ENCODE measurements around the gene NUDT8. TPM values are rescaled to one million over a fixed set of nuclear protein-coding genes. Genes with fewer than 3 reads are reported as not detected.
A peak's percentile ranks its signal among the peaks of the same experiment; 100 is the strongest.

The NUDT8 gene
- total and polyA plus RNA-seq, 9 of the 15 experiments (the other 6 are each of a cell fraction or from before 2014, with no cell fraction given) = 0.23 to 27.8 (median 5.0) TPM

DNA sequence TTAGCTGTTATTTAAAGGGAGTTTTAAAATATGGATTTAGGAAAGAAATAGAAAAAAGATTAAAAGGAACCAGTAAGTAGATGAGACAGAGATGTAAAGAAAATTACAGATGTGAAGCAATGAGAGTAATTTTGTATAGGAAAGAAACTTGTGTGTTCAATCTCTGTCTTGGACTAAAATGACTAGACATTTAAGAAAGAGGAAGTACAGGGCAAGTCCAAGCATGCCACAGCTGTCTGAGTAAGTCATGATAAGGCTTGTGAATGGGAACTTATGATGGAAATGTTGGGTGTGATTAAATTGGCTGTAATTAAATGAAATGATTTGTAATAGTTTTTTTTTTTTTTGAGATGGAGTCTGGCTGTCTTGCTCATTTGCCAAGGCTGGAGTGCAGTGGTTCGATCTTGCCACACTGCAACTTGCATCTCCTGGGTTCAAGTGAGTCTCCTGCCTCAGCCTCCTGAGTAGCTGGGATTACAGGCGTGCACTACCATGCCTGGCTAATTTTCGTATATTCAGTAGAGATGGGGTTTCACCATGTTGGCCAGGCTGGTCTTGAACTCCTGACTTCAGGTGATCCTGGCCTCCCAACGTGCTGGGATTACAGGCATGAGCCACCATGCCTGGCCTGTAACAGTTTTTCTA, 26.7 kb upstream of the NUDT8 start (continued):
- TF ChIP-seq, protein P1, sequence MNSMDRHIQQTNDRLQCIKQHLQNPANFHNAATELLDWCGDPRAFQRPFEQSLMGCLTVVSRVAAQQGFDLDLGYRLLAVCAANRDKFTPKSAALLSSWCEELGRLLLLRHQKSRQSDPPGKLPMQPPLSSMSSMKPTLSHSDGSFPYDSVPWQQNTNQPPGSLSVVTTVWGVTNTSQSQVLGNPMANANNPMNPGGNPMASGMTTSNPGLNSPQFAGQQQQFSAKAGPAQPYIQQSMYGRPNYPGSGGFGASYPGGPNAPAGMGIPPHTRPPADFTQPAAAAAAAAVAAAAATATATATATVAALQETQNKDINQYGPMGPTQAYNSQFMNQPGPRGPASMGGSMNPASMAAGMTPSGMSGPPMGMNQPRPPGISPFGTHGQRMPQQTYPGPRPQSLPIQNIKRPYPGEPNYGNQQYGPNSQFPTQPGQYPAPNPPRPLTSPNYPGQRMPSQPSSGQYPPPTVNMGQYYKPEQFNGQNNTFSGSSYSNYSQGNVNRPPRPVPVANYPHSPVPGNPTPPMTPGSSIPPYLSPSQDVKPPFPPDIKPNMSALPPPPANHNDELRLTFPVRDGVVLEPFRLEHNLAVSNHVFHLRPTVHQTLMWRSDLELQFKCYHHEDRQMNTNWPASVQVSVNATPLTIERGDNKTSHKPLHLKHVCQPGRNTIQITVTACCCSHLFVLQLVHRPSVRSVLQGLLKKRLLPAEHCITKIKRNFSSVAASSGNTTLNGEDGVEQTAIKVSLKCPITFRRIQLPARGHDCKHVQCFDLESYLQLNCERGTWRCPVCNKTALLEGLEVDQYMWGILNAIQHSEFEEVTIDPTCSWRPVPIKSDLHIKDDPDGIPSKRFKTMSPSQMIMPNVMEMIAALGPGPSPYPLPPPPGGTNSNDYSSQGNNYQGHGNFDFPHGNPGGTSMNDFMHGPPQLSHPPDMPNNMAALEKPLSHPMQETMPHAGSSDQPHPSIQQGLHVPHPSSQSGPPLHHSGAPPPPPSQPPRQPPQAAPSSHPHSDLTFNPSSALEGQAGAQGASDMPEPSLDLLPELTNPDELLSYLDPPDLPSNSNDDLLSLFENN (IDR thresholded peaks at IDR 0.05; ENCODE audit: low read depth in 2 of 2, low read length in 2 of 2) = no peak
- TF ChIP-seq SETDB1 (IDR thresholded peaks at IDR 0.05; ENCODE audit: low read length) = no peak
- TF ChIP-seq, protein P2, sequence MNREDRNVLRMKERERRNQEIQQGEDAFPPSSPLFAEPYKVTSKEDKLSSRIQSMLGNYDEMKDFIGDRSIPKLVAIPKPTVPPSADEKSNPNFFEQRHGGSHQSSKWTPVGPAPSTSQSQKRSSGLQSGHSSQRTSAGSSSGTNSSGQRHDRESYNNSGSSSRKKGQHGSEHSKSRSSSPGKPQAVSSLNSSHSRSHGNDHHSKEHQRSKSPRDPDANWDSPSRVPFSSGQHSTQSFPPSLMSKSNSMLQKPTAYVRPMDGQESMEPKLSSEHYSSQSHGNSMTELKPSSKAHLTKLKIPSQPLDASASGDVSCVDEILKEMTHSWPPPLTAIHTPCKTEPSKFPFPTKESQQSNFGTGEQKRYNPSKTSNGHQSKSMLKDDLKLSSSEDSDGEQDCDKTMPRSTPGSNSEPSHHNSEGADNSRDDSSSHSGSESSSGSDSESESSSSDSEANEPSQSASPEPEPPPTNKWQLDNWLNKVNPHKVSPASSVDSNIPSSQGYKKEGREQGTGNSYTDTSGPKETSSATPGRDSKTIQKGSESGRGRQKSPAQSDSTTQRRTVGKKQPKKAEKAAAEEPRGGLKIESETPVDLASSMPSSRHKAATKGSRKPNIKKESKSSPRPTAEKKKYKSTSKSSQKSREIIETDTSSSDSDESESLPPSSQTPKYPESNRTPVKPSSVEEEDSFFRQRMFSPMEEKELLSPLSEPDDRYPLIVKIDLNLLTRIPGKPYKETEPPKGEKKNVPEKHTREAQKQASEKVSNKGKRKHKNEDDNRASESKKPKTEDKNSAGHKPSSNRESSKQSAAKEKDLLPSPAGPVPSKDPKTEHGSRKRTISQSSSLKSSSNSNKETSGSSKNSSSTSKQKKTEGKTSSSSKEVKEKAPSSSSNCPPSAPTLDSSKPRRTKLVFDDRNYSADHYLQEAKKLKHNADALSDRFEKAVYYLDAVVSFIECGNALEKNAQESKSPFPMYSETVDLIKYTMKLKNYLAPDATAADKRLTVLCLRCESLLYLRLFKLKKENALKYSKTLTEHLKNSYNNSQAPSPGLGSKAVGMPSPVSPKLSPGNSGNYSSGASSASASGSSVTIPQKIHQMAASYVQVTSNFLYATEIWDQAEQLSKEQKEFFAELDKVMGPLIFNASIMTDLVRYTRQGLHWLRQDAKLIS (CRISPR knock-in tag; IDR thresholded peaks at IDR 0.05) = no peak
- TF ChIP-seq ZNF12 (CRISPR knock-in tag; IDR thresholded peaks at IDR 0.05) = no peak
- peak; percentile 64 for TF ChIP-seq SMAD4 (CRISPR knock-in tag; conservative IDR thresholded peaks at IDR 0.05)
- TF ChIP-seq, protein P3, sequence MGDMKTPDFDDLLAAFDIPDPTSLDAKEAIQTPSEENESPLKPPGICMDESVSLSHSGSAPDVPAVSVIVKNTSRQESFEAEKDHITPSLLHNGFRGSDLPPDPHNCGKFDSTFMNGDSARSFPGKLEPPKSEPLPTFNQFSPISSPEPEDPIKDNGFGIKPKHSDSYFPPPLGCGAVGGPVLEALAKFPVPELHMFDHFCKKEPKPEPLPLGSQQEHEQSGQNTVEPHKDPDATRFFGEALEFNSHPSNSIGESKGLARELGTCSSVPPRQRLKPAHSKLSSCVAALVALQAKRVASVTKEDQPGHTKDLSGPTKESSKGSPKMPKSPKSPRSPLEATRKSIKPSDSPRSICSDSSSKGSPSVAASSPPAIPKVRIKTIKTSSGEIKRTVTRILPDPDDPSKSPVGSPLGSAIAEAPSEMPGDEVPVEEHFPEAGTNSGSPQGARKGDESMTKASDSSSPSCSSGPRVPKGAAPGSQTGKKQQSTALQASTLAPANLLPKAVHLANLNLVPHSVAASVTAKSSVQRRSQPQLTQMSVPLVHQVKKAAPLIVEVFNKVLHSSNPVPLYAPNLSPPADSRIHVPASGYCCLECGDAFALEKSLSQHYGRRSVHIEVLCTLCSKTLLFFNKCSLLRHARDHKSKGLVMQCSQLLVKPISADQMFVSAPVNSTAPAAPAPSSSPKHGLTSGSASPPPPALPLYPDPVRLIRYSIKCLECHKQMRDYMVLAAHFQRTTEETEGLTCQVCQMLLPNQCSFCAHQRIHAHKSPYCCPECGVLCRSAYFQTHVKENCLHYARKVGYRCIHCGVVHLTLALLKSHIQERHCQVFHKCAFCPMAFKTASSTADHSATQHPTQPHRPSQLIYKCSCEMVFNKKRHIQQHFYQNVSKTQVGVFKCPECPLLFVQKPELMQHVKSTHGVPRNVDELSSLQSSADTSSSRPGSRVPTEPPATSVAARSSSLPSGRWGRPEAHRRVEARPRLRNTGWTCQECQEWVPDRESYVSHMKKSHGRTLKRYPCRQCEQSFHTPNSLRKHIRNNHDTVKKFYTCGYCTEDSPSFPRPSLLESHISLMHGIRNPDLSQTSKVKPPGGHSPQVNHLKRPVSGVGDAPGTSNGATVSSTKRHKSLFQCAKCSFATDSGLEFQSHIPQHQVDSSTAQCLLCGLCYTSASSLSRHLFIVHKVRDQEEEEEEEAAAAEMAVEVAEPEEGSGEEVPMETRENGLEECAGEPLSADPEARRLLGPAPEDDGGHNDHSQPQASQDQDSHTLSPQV (IDR thresholded peaks at IDR 0.05) = no peak
- TF ChIP-seq BMI1 (IDR thresholded peaks at IDR 0.05; ENCODE audit: low read length) = no peak
- TF ChIP-seq ESRRA (IDR thresholded peaks at IDR 0.05; ENCODE audit: borderline replicate concordance, low read depth) = no peak
- TF ChIP-seq PTTG1 (tag; IDR thresholded peaks at IDR 0.05; ENCODE audit: low read depth) = no peak
- TF ChIP-seq, protein P4, sequence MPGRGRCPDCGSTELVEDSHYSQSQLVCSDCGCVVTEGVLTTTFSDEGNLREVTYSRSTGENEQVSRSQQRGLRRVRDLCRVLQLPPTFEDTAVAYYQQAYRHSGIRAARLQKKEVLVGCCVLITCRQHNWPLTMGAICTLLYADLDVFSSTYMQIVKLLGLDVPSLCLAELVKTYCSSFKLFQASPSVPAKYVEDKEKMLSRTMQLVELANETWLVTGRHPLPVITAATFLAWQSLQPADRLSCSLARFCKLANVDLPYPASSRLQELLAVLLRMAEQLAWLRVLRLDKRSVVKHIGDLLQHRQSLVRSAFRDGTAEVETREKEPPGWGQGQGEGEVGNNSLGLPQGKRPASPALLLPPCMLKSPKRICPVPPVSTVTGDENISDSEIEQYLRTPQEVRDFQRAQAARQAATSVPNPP (IDR thresholded peaks at IDR 0.05; ENCODE audit: borderline replicate concordance, insufficient read depth, insufficient read length) = no peak
- TF ChIP-seq POLR2AphosphoS5 (IDR thresholded peaks at IDR 0.05; ENCODE audit: control insufficient read depth, insufficient read depth, low read depth, low read length) = no peak
- TF ChIP-seq SNIP1 (IDR thresholded peaks at IDR 0.05; ENCODE audit: low read depth) = no peak
- TF ChIP-seq SRSF9 (IDR thresholded peaks at IDR 0.05; ENCODE audit: borderline replicate concordance, low read depth, low read length) = no peak
- TF ChIP-seq FOXK1 (CRISPR knock-in tag; IDR thresholded peaks at IDR 0.05; ENCODE audit: borderline replicate concordance) = no peak

All from K562 (cell line).